Measurements from ENCODE around the gene TEAD2.

- no peak for TF ChIP-seq YY1 (IDR thresholded peaks at IDR 0.05; ENCODE audit: insufficient read depth, insufficient read length)
- TF ChIP-seq SUZ12 (IDR thresholded peaks at IDR 0.05; ENCODE audit: extremely low read depth, insufficient read depth, insufficient read length): no peak
Observed at GRCh38 chr19:49364083-49364737, 2.0 kb upstream of the TEAD2 start.

Data from NT2/D1 (cell line).